Natural killer cell (primary cell): Measurements from ENCODE around the gene STARD9. TPM values are rescaled to one million over a fixed set of nuclear protein-coding genes. Genes with fewer than 3 reads are reported as not detected.

Source experiments
- ATAC-seq, 3 donors: fragments of 150-1000 bp in 2 of 3; fragments of 200-7000 bp in 1 of 3; cut with Tn5 transposase; 1 replicate in 1 of 3; 2 replicates in 2 of 3; pipeline ENCODE4 v1.10.0; 2021; ENCODE audit warnings: mild to moderate bottlenecking in 2 of 3, moderate library complexity in 2 of 3
- DNase-seq, 2 donors: peaks; one replicate each; pipeline versions ENCODE4 v3.0.0 to v3.0.0-alpha.2; 2013 to 2021; ENCODE audit warnings: mixed read lengths in 1 of 2
- H3K27ac ChIP-seq: one replicate; pipeline ENCODE4 v1.5.1; 2013; ENCODE audit warnings: mild to moderate bottlenecking, low read length
- H3K27me3 ChIP-seq: one replicate; pipeline ENCODE4 v1.6.1; 2013; ENCODE audit warnings: low read length; ENCODE audit not compliant: control insufficient read depth, insufficient read depth
- H3K36me3 ChIP-seq: one replicate; pipeline ENCODE4 v1.6.1; 2013; ENCODE audit warnings: low read length; ENCODE audit not compliant: control insufficient read depth, insufficient read depth
- H3K4me1 ChIP-seq: one replicate; pipeline ENCODE4 v1.6.1; 2013; ENCODE audit warnings: low read length; ENCODE audit not compliant: control insufficient read depth, insufficient read depth
- H3K4me3 ChIP-seq: one replicate; pipeline ENCODE4 v1.5.1; 2013; ENCODE audit warnings: low read length
- H3K9me3 ChIP-seq: one replicate; pipeline ENCODE4 v1.6.1; 2013; ENCODE audit warnings: low read length; ENCODE audit not compliant: control insufficient read depth, insufficient read depth
- H3K27ac Mint-ChIP-seq, 2 donors: one replicate each; pipeline ENCODE4 v1.8.0; 2022; ENCODE audit warnings: mild to moderate bottlenecking in 2 of 2, mixed read lengths in 2 of 2, moderate library complexity in 1 of 2
- H3K27me3 Mint-ChIP-seq, 2 donors: one replicate each; pipeline ENCODE4 v1.8.0; 2022; ENCODE audit warnings: low read depth in 2 of 2, mixed read lengths in 2 of 2
- H3K36me3 Mint-ChIP-seq: one replicate; pipeline ENCODE4 v1.8.0; 2022; ENCODE audit warnings: mixed read lengths
- H3K4me1 Mint-ChIP-seq, 2 donors: one replicate each; pipeline ENCODE4 v1.8.0; 2022; ENCODE audit warnings: mixed read lengths in 2 of 2
- H3K4me3 Mint-ChIP-seq: one replicate; pipeline ENCODE4 v1.8.0; 2022; ENCODE audit warnings: mild to moderate bottlenecking, moderate library complexity, mixed read lengths
- H3K9me3 Mint-ChIP-seq, 2 donors: one replicate each; pipeline ENCODE4 v1.8.0; 2022; ENCODE audit warnings: mixed read lengths in 2 of 2
- WGBS: methylation state at CpG from one replicate; pipeline ENCODE4 v1.1.7; 2013; ENCODE audit warnings: missing lambda C conversion rate; ENCODE audit not compliant: insufficient coverage; 5-methylcytosine and 5-hydroxymethylcytosine counted together
- intact Hi-C: fragments of 100-400 bp; cut with micrococcal nuclease; formaldehyde crosslinking; loops from one replicate; pipeline ENCODE4 v1.14.2; 2022
- total RNA-seq, 4 donors: library from RNA; stranded (reverse); fragments of 120-200 nt in 1 of 4; gene quantifications; one replicate each; pipeline versions ENCODE4 v1.2.3 to v1.2.4, GENCODE V29; 2013 to 2022
- TF ChIP-seq, protein P1 (sequence below): fragments of 200-600 bp; IDR thresholded peaks from one replicate; pipeline ENCODE4 v1.8.0; 2022; ENCODE audit warnings: antibody characterized with exemption

The STARD9 gene
- total RNA-seq, 3 donors from 2014 or later (not counting 1 experiment from before 2014, with no cell fraction given), result 20.0 to 22.5 (median 20.1) TPM

DNA sequence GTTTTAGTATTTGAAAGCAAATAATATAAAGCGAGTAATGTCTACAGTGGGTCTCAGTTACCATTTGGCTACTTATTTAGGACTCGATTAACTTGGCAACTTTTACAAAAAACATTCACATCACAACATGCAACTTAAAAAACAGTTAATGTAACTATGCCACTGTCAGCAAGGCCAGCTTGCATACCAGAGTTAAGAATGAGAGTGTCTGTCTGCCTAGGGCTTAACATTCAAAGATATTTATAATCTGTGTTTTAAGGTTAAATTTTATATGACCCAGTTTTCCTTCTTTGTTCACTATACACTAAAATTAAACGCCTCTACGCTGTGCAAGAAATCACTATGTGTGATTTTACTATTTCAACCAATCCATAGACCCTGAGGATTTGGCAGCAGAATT lies 166.7 kb downstream of the STARD9 start:
- WGBS, result 100% methylated on average over 2 of the region's 4 CpGs
- peaks cover 5 to 6% of the 10 kb centered on the region in 2 donors for H3K4me1 Mint-ChIP-seq
- H3K36me3 ChIP-seq, result peaks cover 10% of the 10 kb centered on the region
- peaks cover 8% of the 10 kb centered on the region for H3K36me3 Mint-ChIP-seq
- ATAC-seq, result no peak
- no peaks in the 10 kb centered on the region for H3K27me3 Mint-ChIP-seq
- H3K27me3 ChIP-seq, result no peaks in the 10 kb centered on the region
- no peaks in the 10 kb centered on the region for H3K9me3 ChIP-seq
- intact Hi-C loops, result no loop called here
- H3K27ac ChIP-seq, result no peak overlapping the region
- DNase-seq, result no peak
- no peak overlapping the region for H3K4me3 ChIP-seq
- H3K9me3 Mint-ChIP-seq, result no peaks in the 10 kb centered on the region
- TF ChIP-seq, protein P1, sequence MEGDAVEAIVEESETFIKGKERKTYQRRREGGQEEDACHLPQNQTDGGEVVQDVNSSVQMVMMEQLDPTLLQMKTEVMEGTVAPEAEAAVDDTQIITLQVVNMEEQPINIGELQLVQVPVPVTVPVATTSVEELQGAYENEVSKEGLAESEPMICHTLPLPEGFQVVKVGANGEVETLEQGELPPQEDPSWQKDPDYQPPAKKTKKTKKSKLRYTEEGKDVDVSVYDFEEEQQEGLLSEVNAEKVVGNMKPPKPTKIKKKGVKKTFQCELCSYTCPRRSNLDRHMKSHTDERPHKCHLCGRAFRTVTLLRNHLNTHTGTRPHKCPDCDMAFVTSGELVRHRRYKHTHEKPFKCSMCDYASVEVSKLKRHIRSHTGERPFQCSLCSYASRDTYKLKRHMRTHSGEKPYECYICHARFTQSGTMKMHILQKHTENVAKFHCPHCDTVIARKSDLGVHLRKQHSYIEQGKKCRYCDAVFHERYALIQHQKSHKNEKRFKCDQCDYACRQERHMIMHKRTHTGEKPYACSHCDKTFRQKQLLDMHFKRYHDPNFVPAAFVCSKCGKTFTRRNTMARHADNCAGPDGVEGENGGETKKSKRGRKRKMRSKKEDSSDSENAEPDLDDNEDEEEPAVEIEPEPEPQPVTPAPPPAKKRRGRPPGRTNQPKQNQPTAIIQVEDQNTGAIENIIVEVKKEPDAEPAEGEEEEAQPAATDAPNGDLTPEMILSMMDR, result no peak
- H3K4me1 ChIP-seq, result peaks cover 6% of the 10 kb centered on the region
- H3K4me3 Mint-ChIP-seq, result no peak overlapping the region
- no peak overlapping the region for H3K27ac Mint-ChIP-seq

DNA sequence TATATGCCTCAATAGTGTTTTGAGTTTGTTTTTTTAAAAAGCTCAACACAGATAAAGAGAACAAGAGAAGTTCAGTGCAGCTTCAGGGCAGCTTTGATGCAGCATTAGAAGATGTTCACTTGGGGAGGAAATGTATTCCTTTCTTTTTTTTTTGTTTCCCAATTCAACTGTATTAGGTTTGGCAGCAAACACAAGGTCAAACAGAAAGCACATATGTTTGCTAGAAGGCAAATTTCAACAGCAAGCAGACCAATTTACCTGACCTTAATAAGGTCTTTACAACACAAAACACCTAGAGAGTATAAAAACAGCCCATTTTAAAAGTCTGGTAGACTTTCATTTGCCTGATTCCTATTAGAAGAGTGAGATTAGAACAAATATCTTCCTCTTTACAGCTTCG lies 168.8 kb downstream of the STARD9 start:
- WGBS, result no CpG with 5 or more reads among the region's 1 CpG
- ATAC-seq, result no peak

DNA sequence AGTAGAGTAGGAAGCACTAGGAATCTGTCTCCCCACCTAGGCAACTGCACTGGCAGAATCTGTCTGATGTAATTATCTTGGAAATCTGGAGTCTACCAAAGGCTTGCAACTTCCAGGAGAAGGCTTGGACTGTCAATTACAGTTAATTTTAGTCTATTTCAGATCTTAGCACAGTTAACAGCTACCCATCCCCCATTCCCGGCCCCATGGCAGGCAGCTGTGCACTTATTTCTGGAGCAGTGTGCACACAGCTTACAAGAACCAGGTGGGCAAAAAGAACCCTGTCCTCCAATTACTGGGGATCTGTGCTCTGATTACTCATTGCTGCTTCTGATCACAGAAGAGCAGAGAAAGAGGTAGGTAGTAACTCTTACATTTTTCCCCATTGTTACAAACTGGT lies 173.9 kb downstream of the STARD9 start:
- H3K27ac ChIP-seq, result no peak overlapping the region
- no peaks in the 10 kb centered on the region for H3K27me3 Mint-ChIP-seq
- H3K4me1 Mint-ChIP-seq, result peaks cover 0 to 4% of the 10 kb centered on the region in 2 donors
- H3K9me3 ChIP-seq, result peaks cover 2% of the 10 kb centered on the region
- TF ChIP-seq, protein P1, result no peak
- 94% methylated on average over 1 of the region's 1 CpG for WGBS
- peaks cover 30% of the 10 kb centered on the region for H3K36me3 Mint-ChIP-seq
- H3K36me3 ChIP-seq, result peaks cover 20% of the 10 kb centered on the region
- H3K27me3 ChIP-seq, result no peaks in the 10 kb centered on the region
- intact Hi-C loops, result no loop called here
- ATAC-seq (no peak), DNase-seq (no peak)
- H3K27ac Mint-ChIP-seq, result no peak overlapping the region
- no peaks in the 10 kb centered on the region for H3K4me1 ChIP-seq
- no peak overlapping the region for H3K4me3 ChIP-seq
- H3K9me3 Mint-ChIP-seq, result peaks cover 4 to 5% of the 10 kb centered on the region in 2 donors
- H3K4me3 Mint-ChIP-seq, result no peak overlapping the region

More for the DNA sequence above, 168.8 kb downstream of the STARD9 start:
- H3K4me3 ChIP-seq, result no peak overlapping the region
- no peak for DNase-seq
- H3K27ac Mint-ChIP-seq, result no peak overlapping the region
- H3K36me3 ChIP-seq, result peaks cover 10% of the 10 kb centered on the region
- no peak overlapping the region for H3K4me3 Mint-ChIP-seq
- intact Hi-C loops, result no loop called here
- H3K9me3 ChIP-seq, result no peaks in the 10 kb centered on the region
- no peaks in the 10 kb centered on the region for H3K27me3 ChIP-seq
- H3K4me1 Mint-ChIP-seq, result peaks cover 0 to 4% of the 10 kb centered on the region in 2 donors
- H3K36me3 Mint-ChIP-seq, result peaks cover 8% of the 10 kb centered on the region
- TF ChIP-seq, protein P1, result no peak
- no peak overlapping the region for H3K27ac ChIP-seq
- H3K27me3 Mint-ChIP-seq, result no peaks in the 10 kb centered on the region
- H3K9me3 Mint-ChIP-seq, result no peaks in the 10 kb centered on the region
- H3K4me1 ChIP-seq, result no peaks in the 10 kb centered on the region

DNA sequence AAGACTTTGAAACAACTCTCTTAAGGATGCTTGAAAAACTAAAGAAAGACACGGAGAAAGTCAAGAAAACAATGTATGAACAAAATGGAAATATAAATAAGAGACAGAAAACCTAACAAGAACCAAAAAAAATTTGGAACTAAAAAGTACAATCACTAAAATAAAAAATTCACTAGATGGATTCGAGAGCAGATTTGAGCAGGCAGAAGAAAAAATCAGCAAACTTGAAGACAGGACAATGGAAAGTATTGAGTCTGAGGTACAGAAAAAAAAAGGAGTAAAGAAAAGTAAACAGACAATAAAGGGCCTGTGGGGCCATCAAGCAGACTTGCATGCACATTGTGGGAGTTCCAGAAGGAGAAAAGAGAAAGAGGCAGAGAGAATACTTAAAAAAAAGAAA lies 174.9 kb downstream of the STARD9 start:
- peaks cover 27% of the 10 kb centered on the region for H3K36me3 Mint-ChIP-seq
- Histone ChIP-seq H3K4me3 (no peak overlapping the region), H3K36me3 (peaks cover 16% of the 10 kb centered on the region), H3K9me3 (peaks cover 2% of the 10 kb centered on the region), H3K4me1 (no peaks in the 10 kb centered on the region), H3K27me3 (no peaks in the 10 kb centered on the region), H3K27ac (no peak overlapping the region)
- H3K4me3 Mint-ChIP-seq, result no peak overlapping the region
- peaks cover 0 to 4% of the 10 kb centered on the region in 2 donors for H3K4me1 Mint-ChIP-seq
- WGBS, result 89% methylated on average over 1 of the region's 2 CpGs
- no peaks in the 10 kb centered on the region for H3K27me3 Mint-ChIP-seq
- peaks cover 4 to 5% of the 10 kb centered on the region in 2 donors for H3K9me3 Mint-ChIP-seq
- H3K27ac Mint-ChIP-seq, result no peak overlapping the region
- TF ChIP-seq, protein P1, result no peak
- DNase-seq, result no peak
- no peak for ATAC-seq
- intact Hi-C loops, result no loop called here
